ENCODE measurements around the gene IGFBP7. TPM values are rescaled to one million over a fixed set of nuclear protein-coding genes. Genes with fewer than 3 reads are reported as not detected.

The IGFBP7 gene
- total RNA-seq, 2 experiments from 2014 or later = not detected

- no peaks in the 10 kb centered on the region for H3K4me1 ChIP-seq (ENCODE audit: insufficient read depth, low read length, poor library complexity, severe bottlenecking)
- H3K27ac ChIP-seq (ENCODE audit: low read depth, low read length, poor library complexity, severe bottlenecking) = no peak overlapping the region
- TF ChIP-seq CTCF (conservative IDR thresholded peaks at IDR 0.05; ENCODE audit: low read length) (no peak), EZH2phosphoT487 (IDR thresholded peaks at IDR 0.05; ENCODE audit: borderline replicate concordance, low read depth, low read length) (no peak)
- no peak for DNase-seq (ENCODE audit: low spot score)
- intact Hi-C loops (cut with micrococcal nuclease; ENCODE audit: unreplicated experiment) = no loop called here
- H3K9me2 ChIP-seq (ENCODE audit: insufficient read depth, low read length) = no peaks in the 10 kb centered on the region
- no peak overlapping the region for H3K4me2 ChIP-seq (ENCODE audit: low read length)
- no peaks in the 10 kb centered on the region for H3K9me3 ChIP-seq (ENCODE audit: low read length)
- CTCF ChIA-PET (ENCODE audit: unreplicated experiment) = no interaction called here
- H2AFZ ChIP-seq (ENCODE audit: low read length) = no peak overlapping the region
- no TSS peak for BruUV-seq (replicated peaks)
- POLR2A ChIA-PET = no interaction called here
- H3K4me3 ChIP-seq (ENCODE audit: low read depth, low read length, poor library complexity, severe bottlenecking) = no peak overlapping the region
- no peaks in the 10 kb centered on the region for H3K79me2 ChIP-seq (ENCODE audit: insufficient read depth, low read depth, low read length)
- H3K36me3 ChIP-seq (ENCODE audit: insufficient read depth, low read length) = no peaks in the 10 kb centered on the region
- H4K20me1 ChIP-seq (ENCODE audit: insufficient read depth, low read length) = no peaks in the 10 kb centered on the region
Observed at GRCh38 chr4:57132743-57133137, 22.6 kb upstream of the IGFBP7 start.

- Histone ChIP-seq H3K4me1 (ENCODE audit: insufficient read depth, low read length, poor library complexity, severe bottlenecking) (no peaks in the 10 kb centered on the region), H2AFZ (ENCODE audit: low read length) (no peak overlapping the region), H3K4me2 (ENCODE audit: low read length) (no peak overlapping the region), H3K27ac (ENCODE audit: low read depth, low read length, poor library complexity, severe bottlenecking) (no peak overlapping the region), H3K9me3 (ENCODE audit: low read length) (no peaks in the 10 kb centered on the region), H3K79me2 (ENCODE audit: insufficient read depth, low read depth, low read length) (no peaks in the 10 kb centered on the region), H3K4me3 (ENCODE audit: low read depth, low read length, poor library complexity, severe bottlenecking) (no peak overlapping the region), H3K9me2 (ENCODE audit: insufficient read depth, low read length) (no peaks in the 10 kb centered on the region), H4K20me1 (ENCODE audit: insufficient read depth, low read length) (no peaks in the 10 kb centered on the region), H3K36me3 (ENCODE audit: insufficient read depth, low read length) (no peaks in the 10 kb centered on the region)
- TF ChIP-seq CTCF (conservative IDR thresholded peaks at IDR 0.05; ENCODE audit: low read length) = no peak
- CTCF ChIA-PET (ENCODE audit: unreplicated experiment) = no interaction called here
- DNase-seq (ENCODE audit: low spot score) = no peak
- intact Hi-C loops (cut with micrococcal nuclease; ENCODE audit: unreplicated experiment) = no loop called here
- no TSS peak for BruUV-seq (replicated peaks)
- POLR2A ChIA-PET = no interaction called here
Observed at GRCh38 chr4:57131849-57132742, 21.9 kb upstream of the IGFBP7 start.

- CTCF ChIA-PET (ENCODE audit: unreplicated experiment) = no interaction called here
Observed at GRCh38 chr4:57129477-57129876, 19.3 kb upstream of the IGFBP7 start.

More at GRCh38 chr4:57129477-57129876, 19.3 kb upstream of the IGFBP7 start:
- no peak for DNase-seq (ENCODE audit: low spot score)
- Histone ChIP-seq H3K4me3 (ENCODE audit: low read depth, low read length, poor library complexity, severe bottlenecking) (no peak overlapping the region), H3K27ac (ENCODE audit: low read depth, low read length, poor library complexity, severe bottlenecking) (no peak overlapping the region), H3K9me2 (ENCODE audit: insufficient read depth, low read length) (no peaks in the 10 kb centered on the region), H2AFZ (ENCODE audit: low read length) (no peak overlapping the region), H3K4me2 (ENCODE audit: low read length) (no peak overlapping the region), H3K9me3 (ENCODE audit: low read length) (no peaks in the 10 kb centered on the region), H3K4me1 (ENCODE audit: insufficient read depth, low read length, poor library complexity, severe bottlenecking) (no peaks in the 10 kb centered on the region), H3K36me3 (ENCODE audit: insufficient read depth, low read length) (no peaks in the 10 kb centered on the region), H3K79me2 (ENCODE audit: insufficient read depth, low read depth, low read length) (no peaks in the 10 kb centered on the region), H4K20me1 (ENCODE audit: insufficient read depth, low read length) (no peaks in the 10 kb centered on the region)
- POLR2A ChIA-PET = interaction anchor here (1.1 kb wide), 1 partner anchor 14 kb away, joined by 3 read pairs; no protein-coding TSS in a partner anchor
- TF ChIP-seq EZH2phosphoT487 (IDR thresholded peaks at IDR 0.05; ENCODE audit: borderline replicate concordance, low read depth, low read length) (no peak), CTCF (conservative IDR thresholded peaks at IDR 0.05; ENCODE audit: low read length) (no peak)
- no TSS peak for BruUV-seq (replicated peaks)
- intact Hi-C loops (cut with micrococcal nuclease; ENCODE audit: unreplicated experiment) = no loop called here
